ENCODE results near the gene GLOD5.

GLOD5 gene

GRCh38 chrX:48769230-48769629, 7.7 kb downstream of the GLOD5 start:
- no peak for DNase-seq

GRCh38 chrX:48770296-48770695, 8.7 kb downstream of the GLOD5 start:
- DNase-seq = no peak

- no peak for DNase-seq
Measured at GRCh38 chrX:48772602-48773001, 11.1 kb downstream of the GLOD5 start.

- no peak for DNase-seq
Measured at GRCh38 chrX:48776818-48777439, 15.4 kb downstream of the GLOD5 start.

- DNase-seq = no peak
Measured at GRCh38 chrX:48779399-48779798, 17.9 kb downstream of the GLOD5 start.

- DNase-seq = no peak
Measured at GRCh38 chrX:48781705-48782104, 20.2 kb downstream of the GLOD5 start.

GRCh38 chrX:48782216-48782615, 20.7 kb downstream of the GLOD5 start:
- DNase-seq = no peak

- DNase-seq = no peak
Measured at GRCh38 chrX:48782795-48783194, 21.2 kb downstream of the GLOD5 start.

- no peak for DNase-seq
Measured at GRCh38 chrX:48784726-48785125, 23.2 kb downstream of the GLOD5 start.

- DNase-seq = no peak
Measured at GRCh38 chrX:48785186-48785539, 23.6 kb downstream of the GLOD5 start.

- no peak for DNase-seq
Measured at GRCh38 chrX:48785540-48786214, 24.1 kb downstream of the GLOD5 start.

GRCh38 chrX:48786341-48786800, 24.8 kb downstream of the GLOD5 start, which contains the start of gene GATA1:
Gene GATA1 (plus strand): TSS chrX:48786590. CDS start chrX:48791110, 4,520 bp downstream.
- DNase-seq = no peak

- DNase-seq = no peak
Measured at GRCh38 chrX:48786825-48787504, 25.4 kb downstream of the GLOD5 start.

- no peak for DNase-seq
Measured at GRCh38 chrX:48787505-48788443, 26.2 kb downstream of the GLOD5 start.

- DNase-seq = no peak
Measured at GRCh38 chrX:48789366-48790220, 28.0 kb downstream of the GLOD5 start.

GRCh38 chrX:48790477-48790876, 28.9 kb downstream of the GLOD5 start:
- DNase-seq = no peak

GRCh38 chrX:48791063-48791820, 29.7 kb downstream of the GLOD5 start:
- DNase-seq = no peak

- no peak for DNase-seq
Measured at GRCh38 chrX:48792219-48792618, 30.7 kb downstream of the GLOD5 start.

- no peak for DNase-seq
Measured at GRCh38 chrX:48793935-48794334, 32.4 kb downstream of the GLOD5 start.

- DNase-seq = no peak
Measured at GRCh38 chrX:48794340-48794910, 32.9 kb downstream of the GLOD5 start.
